GM23338 (cell line): ENCODE results near the gene GRIK4. TPM values are rescaled to one million over a fixed set of nuclear protein-coding genes. Genes with fewer than 3 reads are reported as not detected.

ENCODE experiments used
- ATAC-seq: fragments of 200-7000 bp; cut with Tn5 transposase; 3 replicates; pipeline ENCODE4 v1.9.1; 2020
- DNase-seq: peaks from one replicate; pipeline ENCODE4 v3.0.0-alpha.2; 2015; ENCODE audit warnings: low spot score
- H2AFZ ChIP-seq: fragments of 200-600 bp; sonication (generic); 2 replicates; pipeline ENCODE4 v1.8.0; 2016; ENCODE audit warnings: antibody characterized with exemption, mild to moderate bottlenecking, moderate library complexity
- H3F3A ChIP-seq: fragments of 200-600 bp; sonication (generic); replicated peaks from 2 replicates; pipeline ENCODE4 v1.8.0; 2017; ENCODE audit warnings: antibody characterized with exemption, mixed run types, low read depth
- H3K27ac ChIP-seq: fragments of 200-600 bp; sonication (generic); 2 replicates; pipeline ENCODE4 v1.6.1; 2016; ENCODE audit warnings: low read depth
- H3K27me3 ChIP-seq: fragments of 200-600 bp; sonication (generic); 2 replicates; pipeline ENCODE4 v1.8.0; 2016; ENCODE audit warnings: mild to moderate bottlenecking, mixed run types, moderate library complexity; ENCODE audit not compliant: insufficient read depth
- H3K36me3 ChIP-seq: fragments of 200-600 bp; sonication (generic); 2 replicates; pipeline ENCODE4 v1.8.0; 2016; ENCODE audit warnings: mild to moderate bottlenecking; ENCODE audit not compliant: insufficient read depth
- H3K4me1 ChIP-seq: fragments of 200-600 bp; sonication (generic); 2 replicates; pipeline ENCODE4 v1.8.0; 2016; ENCODE audit warnings: mild to moderate bottlenecking, moderate library complexity; ENCODE audit not compliant: insufficient read depth
- H3K4me2 ChIP-seq: fragments of 200-600 bp; sonication (generic); 2 replicates; pipeline ENCODE4 v1.7.1; 2017; ENCODE audit warnings: mixed run types
- H3K4me3 ChIP-seq: fragments of 200-600 bp; sonication (generic); 2 replicates; pipeline ENCODE4 v1.6.1; 2016; ENCODE audit warnings: mixed run types
- H3K79me2 ChIP-seq: fragments of 200-600 bp; sonication (generic); replicated peaks from 2 replicates; pipeline ENCODE4 v1.8.0; 2017; ENCODE audit warnings: mild to moderate bottlenecking; ENCODE audit not compliant: insufficient read depth
- H3K9me2 ChIP-seq: fragments of 200-600 bp; sonication (generic); 2 replicates; pipeline ENCODE4 v1.8.0; 2017; ENCODE audit not compliant: insufficient read depth
- H4K20me1 ChIP-seq: fragments of 200-600 bp; sonication (generic); replicated peaks from 2 replicates; pipeline ENCODE4 v1.8.0; 2017; ENCODE audit warnings: mild to moderate bottlenecking; ENCODE audit not compliant: insufficient read depth
- H3K27ac Mint-ChIP-seq: 2 replicates; pipeline ENCODE4 v1.8.0; 2020; ENCODE audit warnings: inconsistent platforms, mild to moderate bottlenecking, moderate library complexity, mixed read lengths
- H3K27me3 Mint-ChIP-seq: 3 replicates; pipeline ENCODE4 v1.8.0; 2022; ENCODE audit warnings: low read depth, mild to moderate bottlenecking, moderate library complexity, mixed read lengths, inconsistent platforms; ENCODE audit not compliant: insufficient read depth, poor library complexity
- H3K36me3 Mint-ChIP-seq: 3 replicates; pipeline ENCODE4 v1.8.0; 2021; ENCODE audit warnings: low read depth, mild to moderate bottlenecking, inconsistent platforms, moderate library complexity, mixed read lengths
- H3K4me1 Mint-ChIP-seq: 3 replicates; pipeline ENCODE4 v1.8.0; 2020; ENCODE audit warnings: mild to moderate bottlenecking, inconsistent platforms, mixed read lengths
- H3K4me3 Mint-ChIP-seq: 3 replicates; pipeline ENCODE4 v1.8.0; 2021; ENCODE audit warnings: moderate library complexity, mild to moderate bottlenecking, inconsistent platforms, mixed read lengths
- H3K9me3 Mint-ChIP-seq: 3 replicates; pipeline ENCODE4 v1.8.0; 2020; ENCODE audit warnings: moderate library complexity, mild to moderate bottlenecking, inconsistent platforms, mixed read lengths
- CREB1 ChIP-seq: fragments of 250-450 bp; sonication (Bioruptor Pico); IDR thresholded peaks from 2 replicates; pipeline ENCODE4 v1.5.0; 2020; ENCODE audit warnings: low read depth, mild to moderate bottlenecking, moderate library complexity
- EZH2phosphoT487 ChIP-seq: fragments of 200-600 bp; sonication (generic); IDR thresholded peaks from one replicate; pipeline ENCODE4 v1.8.1; 2018; ENCODE audit warnings: antibody characterized with exemption; ENCODE audit not compliant: unreplicated experiment
- JUNB ChIP-seq: IDR thresholded peaks from one replicate; pipeline ENCODE4 v1.6.1; 2016; ENCODE audit warnings: antibody characterized with exemption; ENCODE audit not compliant: unreplicated experiment
- POLR2AphosphoS5 ChIP-seq: IDR thresholded peaks from 2 replicates; pipeline ENCODE4 v1.6.1; 2016; ENCODE audit warnings: antibody characterized with exemption, low read depth
- polyA plus RNA-seq: library from polyadenylated mRNA; unstranded; fragments of >200 nt; fragmentation: Nextera tagmentation; extraction: Ambion mirVana; gene quantifications from 2 replicates; pipeline ENCODE4 v1.2.1, GENCODE V29; 2016
- total RNA-seq: library from RNA; depleted of rRNA; stranded (reverse); fragments of >200 nt; shearing (Covaris generic); gene quantifications from 2 replicates; pipeline ENCODE4 v1.2.3, GENCODE V29; 2014
- TF ChIP-seq, protein P1 (sequence below), 2 experiments: fragments of 200-600 bp in 1 of 2; sonication (generic) in 1 of 2; conservative IDR thresholded peaks; 2 replicates each; pipeline versions ENCODE4 v1.5.1 to v1.6.1; 2016 to 2017; ENCODE audit warnings: antibody characterized with exemption in 2 of 2, low read depth in 2 of 2, mild to moderate bottlenecking in 2 of 2, moderate library complexity in 1 of 2
- TF ChIP-seq, protein P2 (sequence below): fragments of 250-450 bp; sonication (Bioruptor Pico); IDR thresholded peaks from 2 replicates; pipeline ENCODE4 v1.5.0; 2020; ENCODE audit warnings: mild to moderate bottlenecking, moderate library complexity

The GRIK4 gene
- total and polyA plus RNA-seq, 2 experiments from 2014 or later = 0.63 to 2.2 TPM

DNA sequence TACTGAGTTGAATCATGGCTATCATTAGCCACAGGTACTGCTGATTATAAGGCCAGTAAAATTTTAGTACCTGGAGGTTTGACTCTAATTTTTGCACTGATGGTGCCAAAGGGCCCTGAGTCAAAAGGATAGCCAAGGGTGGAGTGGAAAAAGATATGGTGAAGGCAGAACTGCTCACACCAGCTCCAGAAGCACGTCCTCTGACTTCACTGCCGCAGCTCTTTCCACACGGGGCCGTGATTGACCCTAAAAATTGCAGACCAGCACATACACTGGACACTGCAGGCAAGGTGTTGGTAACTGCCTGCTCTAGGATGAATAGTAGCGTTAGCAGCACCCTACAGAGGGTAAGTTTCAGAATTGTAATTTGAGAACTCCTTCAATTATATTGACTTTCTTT lies 25.4 kb upstream of the GRIK4 start:
- H3K4me1 Mint-ChIP-seq = peaks cover 9% of the 10 kb centered on the region; the same call in 2 of the 3 replicates

More for the DNA sequence above, 25.4 kb upstream of the GRIK4 start:
- no peaks in the 10 kb centered on the region for H3K9me3 Mint-ChIP-seq
- H3F3A ChIP-seq = no peaks in the 10 kb centered on the region
- H2AFZ ChIP-seq = no peak overlapping the region
- no peak overlapping the region for H3K4me2 ChIP-seq
- H3K27me3 ChIP-seq = no peaks in the 10 kb centered on the region
- no peaks in the 10 kb centered on the region for H4K20me1 ChIP-seq
- H3K4me3 Mint-ChIP-seq = no peak overlapping the region
- no peaks in the 10 kb centered on the region for H3K79me2 ChIP-seq
- TF ChIP-seq EZH2phosphoT487 (no peak), JUNB (no peak), CREB1 (CRISPR knock-in tag) (no peak), POLR2AphosphoS5 (no peak)
- TF ChIP-seq, protein P1, sequence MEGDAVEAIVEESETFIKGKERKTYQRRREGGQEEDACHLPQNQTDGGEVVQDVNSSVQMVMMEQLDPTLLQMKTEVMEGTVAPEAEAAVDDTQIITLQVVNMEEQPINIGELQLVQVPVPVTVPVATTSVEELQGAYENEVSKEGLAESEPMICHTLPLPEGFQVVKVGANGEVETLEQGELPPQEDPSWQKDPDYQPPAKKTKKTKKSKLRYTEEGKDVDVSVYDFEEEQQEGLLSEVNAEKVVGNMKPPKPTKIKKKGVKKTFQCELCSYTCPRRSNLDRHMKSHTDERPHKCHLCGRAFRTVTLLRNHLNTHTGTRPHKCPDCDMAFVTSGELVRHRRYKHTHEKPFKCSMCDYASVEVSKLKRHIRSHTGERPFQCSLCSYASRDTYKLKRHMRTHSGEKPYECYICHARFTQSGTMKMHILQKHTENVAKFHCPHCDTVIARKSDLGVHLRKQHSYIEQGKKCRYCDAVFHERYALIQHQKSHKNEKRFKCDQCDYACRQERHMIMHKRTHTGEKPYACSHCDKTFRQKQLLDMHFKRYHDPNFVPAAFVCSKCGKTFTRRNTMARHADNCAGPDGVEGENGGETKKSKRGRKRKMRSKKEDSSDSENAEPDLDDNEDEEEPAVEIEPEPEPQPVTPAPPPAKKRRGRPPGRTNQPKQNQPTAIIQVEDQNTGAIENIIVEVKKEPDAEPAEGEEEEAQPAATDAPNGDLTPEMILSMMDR (conservative IDR thresholded peaks at IDR 0.05; ENCODE audit: low read depth in 2 of 2) = no peak
- TF ChIP-seq, protein P2, sequence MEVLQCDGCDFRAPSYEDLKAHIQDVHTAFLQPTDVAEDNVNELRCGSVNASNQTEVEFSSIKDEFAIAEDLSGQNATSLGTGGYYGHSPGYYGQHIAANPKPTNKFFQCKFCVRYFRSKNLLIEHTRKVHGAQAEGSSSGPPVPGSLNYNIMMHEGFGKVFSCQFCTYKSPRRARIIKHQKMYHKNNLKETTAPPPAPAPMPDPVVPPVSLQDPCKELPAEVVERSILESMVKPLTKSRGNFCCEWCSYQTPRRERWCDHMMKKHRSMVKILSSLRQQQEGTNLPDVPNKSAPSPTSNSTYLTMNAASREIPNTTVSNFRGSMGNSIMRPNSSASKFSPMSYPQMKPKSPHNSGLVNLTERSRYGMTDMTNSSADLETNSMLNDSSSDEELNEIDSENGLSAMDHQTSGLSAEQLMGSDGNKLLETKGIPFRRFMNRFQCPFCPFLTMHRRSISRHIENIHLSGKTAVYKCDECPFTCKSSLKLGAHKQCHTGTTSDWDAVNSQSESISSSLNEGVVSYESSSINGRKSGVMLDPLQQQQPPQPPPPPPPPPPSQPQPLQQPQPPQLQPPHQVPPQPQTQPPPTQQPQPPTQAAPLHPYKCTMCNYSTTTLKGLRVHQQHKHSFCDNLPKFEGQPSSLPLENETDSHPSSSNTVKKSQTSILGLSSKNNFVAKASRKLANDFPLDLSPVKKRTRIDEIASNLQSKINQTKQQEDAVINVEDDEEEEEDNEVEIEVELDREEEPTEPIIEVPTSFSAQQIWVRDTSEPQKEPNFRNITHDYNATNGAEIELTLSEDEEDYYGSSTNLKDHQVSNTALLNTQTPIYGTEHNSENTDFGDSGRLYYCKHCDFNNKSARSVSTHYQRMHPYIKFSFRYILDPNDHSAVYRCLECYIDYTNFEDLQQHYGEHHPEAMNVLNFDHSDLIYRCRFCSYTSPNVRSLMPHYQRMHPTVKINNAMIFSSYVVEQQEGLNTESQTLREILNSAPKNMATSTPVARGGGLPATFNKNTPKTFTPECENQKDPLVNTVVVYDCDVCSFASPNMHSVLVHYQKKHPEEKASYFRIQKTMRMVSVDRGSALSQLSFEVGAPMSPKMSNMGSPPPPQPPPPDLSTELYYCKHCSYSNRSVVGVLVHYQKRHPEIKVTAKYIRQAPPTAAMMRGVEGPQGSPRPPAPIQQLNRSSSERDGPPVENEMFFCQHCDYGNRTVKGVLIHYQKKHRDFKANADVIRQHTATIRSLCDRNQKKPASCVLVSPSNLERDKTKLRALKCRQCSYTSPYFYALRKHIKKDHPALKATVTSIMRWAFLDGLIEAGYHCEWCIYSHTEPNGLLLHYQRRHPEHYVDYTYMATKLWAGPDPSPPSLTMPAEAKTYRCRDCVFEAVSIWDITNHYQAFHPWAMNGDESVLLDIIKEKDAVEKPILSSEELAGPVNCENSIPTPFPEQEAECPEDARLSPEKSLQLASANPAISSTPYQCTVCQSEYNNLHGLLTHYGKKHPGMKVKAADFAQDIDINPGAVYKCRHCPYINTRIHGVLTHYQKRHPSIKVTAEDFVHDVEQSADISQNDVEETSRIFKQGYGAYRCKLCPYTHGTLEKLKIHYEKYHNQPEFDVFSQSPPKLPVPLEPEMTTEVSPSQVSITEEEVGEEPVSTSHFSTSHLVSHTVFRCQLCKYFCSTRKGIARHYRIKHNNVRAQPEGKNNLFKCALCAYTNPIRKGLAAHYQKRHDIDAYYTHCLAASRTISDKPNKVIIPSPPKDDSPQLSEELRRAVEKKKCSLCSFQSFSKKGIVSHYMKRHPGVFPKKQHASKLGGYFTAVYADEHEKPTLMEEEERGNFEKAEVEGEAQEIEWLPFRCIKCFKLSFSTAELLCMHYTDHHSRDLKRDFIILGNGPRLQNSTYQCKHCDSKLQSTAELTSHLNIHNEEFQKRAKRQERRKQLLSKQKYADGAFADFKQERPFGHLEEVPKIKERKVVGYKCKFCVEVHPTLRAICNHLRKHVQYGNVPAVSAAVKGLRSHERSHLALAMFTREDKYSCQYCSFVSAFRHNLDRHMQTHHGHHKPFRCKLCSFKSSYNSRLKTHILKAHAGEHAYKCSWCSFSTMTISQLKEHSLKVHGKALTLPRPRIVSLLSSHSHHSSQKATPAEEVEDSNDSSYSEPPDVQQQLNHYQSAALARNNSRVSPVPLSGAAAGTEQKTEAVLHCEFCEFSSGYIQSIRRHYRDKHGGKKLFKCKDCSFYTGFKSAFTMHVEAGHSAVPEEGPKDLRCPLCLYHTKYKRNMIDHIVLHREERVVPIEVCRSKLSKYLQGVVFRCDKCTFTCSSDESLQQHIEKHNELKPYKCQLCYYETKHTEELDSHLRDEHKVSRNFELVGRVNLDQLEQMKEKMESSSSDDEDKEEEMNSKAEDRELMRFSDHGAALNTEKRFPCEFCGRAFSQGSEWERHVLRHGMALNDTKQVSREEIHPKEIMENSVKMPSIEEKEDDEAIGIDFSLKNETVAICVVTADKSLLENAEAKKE (CRISPR knock-in tag) = no peak
- H3K9me2 ChIP-seq = no peaks in the 10 kb centered on the region
- H3K27ac ChIP-seq = no peak overlapping the region
- H3K27me3 Mint-ChIP-seq = peaks cover 4% of the 10 kb centered on the region
- H3K4me1 ChIP-seq = no peaks in the 10 kb centered on the region
- no peak for DNase-seq
- H3K4me3 ChIP-seq = no peak overlapping the region
- no peak for ATAC-seq
- H3K36me3 ChIP-seq = peaks cover 8% of the 10 kb centered on the region; the same call in 1 of the 2 replicates
- no peak overlapping the region for H3K27ac Mint-ChIP-seq
- peaks cover 25% of the 10 kb centered on the region for H3K36me3 Mint-ChIP-seq
